ENCODE results near the gene CENPM.

The CENPM gene

GRCh38 chr22:41893591-41894375, 53.2 kb downstream of the CENPM start:
- no peak for DNase-seq

- DNase-seq, result no peak
Measured at GRCh38 chr22:41892721-41893120, 54.2 kb downstream of the CENPM start.

- DNase-seq, result no peak
Measured at GRCh38 chr22:41891407-41891806, 55.5 kb downstream of the CENPM start.

Data from CD4-positive, alpha-beta T cell treated with Interleukin-12 subunit alpha and Interleukin-12 subunit beta, for 1 hour (primary cell).